K562 (cell line): ENCODE results near the gene CRYGB. TPM values are rescaled to one million over a fixed set of nuclear protein-coding genes. Genes with fewer than 3 reads are reported as not detected.

Source experiments
- ATAC-seq: fragments of 200-7000 bp; cut with Tn5 transposase; 3 replicates; pipeline ENCODE4 v1.9.1; 2020; ENCODE audit warnings: moderate library complexity
- BruUV-seq: library from RNA; stranded (reverse); fragments of 400-500 nt; replicated peaks from 2 replicates; lab custom pipeline; 2021; lab: Mats Ljungman, UMichigan
- CTCF ChIA-PET: fragments of 300-600 bp; formaldehyde crosslinking; extraction: SDS; loops from one replicate; lab custom pipeline; 2021; ENCODE audit warnings: low intra/inter-chr PET ratio; lab: Yijun Ruan, JAX
- POLR2A ChIA-PET: fragments of 300-600, 350-650 bp; sonication (Branson Sonifier 250); formaldehyde crosslinking; extraction: SDS; loops from one replicate; lab custom pipeline; 2021; ENCODE audit warnings: antibody characterized with exemption, inconsistent platforms; lab: Yijun Ruan, JAX
- DNase-seq, 4 experiments: peaks; one replicate each; pipeline versions ENCODE4 v3.0.0 to v3.0.0-alpha.2; 2011 to 2018; ENCODE audit warnings: low spot score in 3 of 4, mixed read lengths in 3 of 4; ENCODE audit errors: extremely low read depth in 1 of 4
- FAIRE-seq: peaks from 2 replicates; lab custom pipeline; 2011; peaks lifted over from hg19 to GRCh38; lab: Jason Lieb, UNC
- H2AFZ ChIP-seq: 2 replicates; pipeline ENCODE4 v1.6.0; 2011; ENCODE audit warnings: low read depth, low read length, control low read depth, inconsistent platforms
- H3K27ac ChIP-seq: fragments of 200-600 bp; 3 replicates; pipeline ENCODE4 v1.8.0; 2011; ENCODE audit warnings: low read depth, mild to moderate bottlenecking, control low read depth, inconsistent platforms, low read length, moderate library complexity, mixed read lengths; ENCODE audit errors: extremely low read depth
- H3K27me3 ChIP-seq, 2 experiments: fragments of 300-600 bp in 1 of 2; 2 replicates in 1 of 2; 3 replicates in 1 of 2; pipeline versions ENCODE4 v1.6.0 to v1.8.0; 2011; ENCODE audit warnings: inconsistent platforms in 2 of 2, low read length in 2 of 2, mild to moderate bottlenecking in 1 of 2, mixed read lengths in 1 of 2, moderate library complexity in 1 of 2; ENCODE audit not compliant: control insufficient read depth in 2 of 2, insufficient read depth in 2 of 2
- H3K36me3 ChIP-seq: fragments of 300-600 bp; 3 replicates; pipeline ENCODE4 v1.8.0; 2011; ENCODE audit warnings: mild to moderate bottlenecking, low read length, inconsistent platforms; ENCODE audit not compliant: control insufficient read depth, insufficient read depth
- H3K4me1 ChIP-seq, 2 experiments: fragments of 200-600 bp in 1 of 2; replicated peaks in 1 of 2; 2 replicates in 1 of 2; 3 replicates in 1 of 2; pipeline versions ENCODE4 v1.5.1 to v1.8.0; 2011; ENCODE audit warnings: inconsistent platforms in 2 of 2, low read length in 2 of 2, mild to moderate bottlenecking in 1 of 2, mixed read lengths in 1 of 2, moderate library complexity in 1 of 2; ENCODE audit not compliant: control insufficient read depth in 2 of 2, insufficient read depth in 2 of 2
- H3K4me2 ChIP-seq: 2 replicates; pipeline ENCODE4 v1.6.1; 2011; ENCODE audit warnings: low read length, control low read depth, inconsistent platforms, mixed read lengths; ENCODE audit not compliant: insufficient read depth
- H3K4me3 ChIP-seq: fragments of 200-600 bp; sonication (generic), shearing (Covaris generic); 2 replicates; pipeline ENCODE4 v1.5.1; 2016; ENCODE audit warnings: control low read depth, inconsistent platforms
- H3K79me2 ChIP-seq: fragments of 200-600 bp; 3 replicates; pipeline ENCODE4 v1.8.0; 2011; ENCODE audit warnings: low read length, inconsistent platforms; ENCODE audit not compliant: control insufficient read depth, insufficient read depth
- H3K9ac ChIP-seq, 2 experiments: 2 replicates each; pipeline versions ENCODE4 v1.6.0 to v1.6.1; 2011; ENCODE audit warnings: low read depth in 2 of 2, low read length in 2 of 2, control low read depth in 1 of 2, inconsistent platforms in 1 of 2, mild to moderate bottlenecking in 1 of 2, mixed read lengths in 1 of 2; ENCODE audit not compliant: insufficient read depth in 1 of 2
- H3K9me1 ChIP-seq: one replicate; pipeline ENCODE4 v1.6.0; 2011; ENCODE audit warnings: inconsistent platforms, mild to moderate bottlenecking, low read length, moderate library complexity; ENCODE audit not compliant: control insufficient read depth, insufficient read depth
- H3K9me3 ChIP-seq: replicated peaks from 2 replicates; pipeline ENCODE4 v1.5.1; 2011; ENCODE audit warnings: low read depth, low read length, inconsistent platforms; ENCODE audit not compliant: control insufficient read depth, insufficient read depth
- H4K20me1 ChIP-seq: replicated peaks from 2 replicates; pipeline ENCODE4 v1.6.1; 2011; ENCODE audit warnings: low read length, inconsistent platforms, mixed read lengths; ENCODE audit not compliant: control insufficient read depth, insufficient read depth
- ARNT ChIP-seq, 2 experiments: fragments of 450-650 bp; IDR thresholded peaks; 2 replicates each; pipeline ENCODE4 v1.6.1; 2016; ENCODE audit warnings: mild to moderate bottlenecking in 1 of 2
- ATF7 ChIP-seq: fragments of 450-650 bp; IDR thresholded peaks from 2 replicates; pipeline ENCODE4 v1.7.1; 2014; ENCODE audit warnings: mild to moderate bottlenecking, moderate library complexity
- CAMTA2 ChIP-seq: fragments of 250-450 bp; sonication (Bioruptor Pico); conservative IDR thresholded peaks from 2 replicates; pipeline ENCODE4 v1.5.1; 2022
- CTBP1 ChIP-seq: fragments of 450-650 bp; IDR thresholded peaks from 2 replicates; pipeline ENCODE4 v1.6.1; 2016; ENCODE audit warnings: borderline replicate concordance
- NFIX ChIP-seq: fragments of 250-450 bp; sonication (Bioruptor Pico); IDR thresholded peaks from 2 replicates; pipeline ENCODE4 v1.4.0; 2020; ENCODE audit warnings: low read depth, mild to moderate bottlenecking, moderate library complexity
- PTBP1 ChIP-seq: fragments of 200-400 bp; formaldehyde crosslinking; IDR thresholded peaks from 2 replicates; pipeline ENCODE4 v1.6.1; 2017; ENCODE audit warnings: low read depth, low read length
- ZNF699 ChIP-seq: fragments of 250-450 bp; sonication (Bioruptor Pico); IDR thresholded peaks from 2 replicates; pipeline ENCODE4 v1.8.0; 2021; ENCODE audit warnings: mild to moderate bottlenecking, moderate library complexity; ENCODE audit not compliant: insufficient replicate concordance
- ZNF707 ChIP-seq: fragments of 250-450 bp; sonication (Bioruptor Pico); conservative IDR thresholded peaks from 2 replicates; pipeline ENCODE4 v1.8.0; 2022; ENCODE audit warnings: inconsistent platforms, mild to moderate bottlenecking, moderate library complexity
- WGBS: fragments of 100-300 bp; shearing (Covaris generic); methylation state at CpG from one replicate; pipeline ENCODE4 v1.1.6; 2016; ENCODE audit warnings: low coverage, mixed read lengths; ENCODE audit not compliant: insufficient coverage; ENCODE audit errors: missing lambda C conversion rate; 5-methylcytosine and 5-hydroxymethylcytosine counted together
- in situ Hi-C: fragments of 300-500 bp; cut with MboI; formaldehyde crosslinking; loops from 4 replicates; pipeline ENCODE4 v1.15.0; 2018; ENCODE audit warnings: inconsistent platforms, mixed read lengths
- intact Hi-C: fragments of 100-400 bp; cut with micrococcal nuclease; formaldehyde crosslinking; loops from 2 replicates; pipeline ENCODE4 v1.14.2; 2022
- polyA plus RNA-seq, 8 experiments: library from polyadenylated mRNA; depleted of rRNA in 4 of 8; stranded (reverse) in 5 of 8; unstranded in 3 of 8; fragments of >200 nt; fragmentation: Nextera tagmentation in 2 of 8; fragmentation: Illumina TruSeq in 1 of 8; extraction: Ambion mirVana in 2 of 8; extraction: Trizol in 1 of 8; gene quantifications; 2 replicates each; pipeline versions ENCODE4 v1.2.1 to v1.2.3, GENCODE V29; 2011 to 2014; ENCODE audit warnings: inconsistent platforms in 1 of 8, missing spikeins in 1 of 8
- total RNA-seq, 7 experiments: library from RNA; depleted of rRNA in 6 of 7; stranded (reverse); fragments of >200 nt in 6 of 7; fragmentation: Illumina TruSeq in 2 of 7; extraction: Trizol in 2 of 7; gene quantifications; 2 replicates each; pipeline versions ENCODE4 v1.2.1 to v1.2.3, GENCODE V29; 2011 to 2021; ENCODE audit warnings: low replicate concordance in 1 of 7
- TF ChIP-seq, protein P1 (sequence below), 2 experiments: fragments of 250-450 bp in 1 of 2; fragments of 450-650 bp in 1 of 2; sonication (Bioruptor Pico) in 1 of 2; IDR thresholded peaks; 2 replicates each; pipeline versions ENCODE4 v1.6.1 to v1.8.0; 2016 to 2021; ENCODE audit warnings: mild to moderate bottlenecking in 2 of 2, moderate library complexity in 2 of 2, missing compliant biosample characterization in 1 of 2, missing genetic modification characterization in 1 of 2

The CRYGB gene
- total and polyA plus RNA-seq, 9 of the 15 experiments (the other 6 are each of a cell fraction or from before 2014, with no cell fraction given): not detected

DNA sequence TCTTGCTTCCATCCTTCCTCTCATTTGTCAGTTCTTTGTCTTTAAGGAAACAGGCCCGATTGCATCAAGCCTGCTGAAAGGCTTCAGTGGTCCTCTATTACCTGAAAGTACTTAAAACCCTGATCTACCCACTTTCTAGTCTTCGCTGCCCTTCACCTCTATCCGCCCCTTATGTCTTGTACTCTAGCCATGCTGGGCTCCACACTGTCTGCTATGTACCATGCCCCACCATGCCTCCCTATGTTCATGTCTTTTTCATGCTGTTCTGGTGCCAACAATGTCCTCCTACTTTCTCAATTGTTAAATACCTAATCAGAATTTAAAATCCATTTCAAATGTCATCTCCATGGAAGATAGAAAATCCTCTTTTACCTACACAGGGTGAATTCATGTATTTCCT, 49.9 kb downstream of the CRYGB start:
- Histone ChIP-seq H3K4me2 (no peak overlapping the region), H3K9ac (no peak overlapping the region), H3K27me3 (0 out of 5 replicates have a peak, but pooled peaks cover 0 to 6% of the 10 kb centered on the region in 2 experiments), H3K9me1 (no peaks in the 10 kb centered on the region), H3K4me1 (no peaks in the 10 kb centered on the region), H4K20me1 (no peaks in the 10 kb centered on the region), H3K9me3 (no peaks in the 10 kb centered on the region), H3K4me3 (no peak overlapping the region), H3K79me2 (no peaks in the 10 kb centered on the region), H3K27ac (no peak overlapping the region), H3K36me3 (no peaks in the 10 kb centered on the region), H2AFZ (no peak overlapping the region)
- DNase-seq (no peak), FAIRE-seq (no peak), ATAC-seq (no peak)
- in situ Hi-C loops (no loop called here), intact Hi-C loops (no loop called here)
- POLR2A ChIA-PET: no interaction called here
- BruUV-seq: no TSS peak
- CTCF ChIA-PET: no interaction called here
- 13% methylated on average over 3 of the region's 3 CpGs for WGBS
- TF ChIP-seq ARNT (IDR thresholded peaks at IDR 0.05) (no peak), CAMTA2 (no peak), ZNF699 (CRISPR knock-in tag) (no peak), ATF7 (no peak)
- TF ChIP-seq, protein P1, sequence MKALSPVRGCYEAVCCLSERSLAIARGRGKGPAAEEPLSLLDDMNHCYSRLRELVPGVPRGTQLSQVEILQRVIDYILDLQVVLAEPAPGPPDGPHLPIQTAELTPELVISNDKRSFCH (CRISPR knock-in tag; IDR thresholded peaks at IDR 0.05): no peak
- TF ChIP-seq, protein P1 (tag; IDR thresholded peaks at IDR 0.05): no peak

DNA sequence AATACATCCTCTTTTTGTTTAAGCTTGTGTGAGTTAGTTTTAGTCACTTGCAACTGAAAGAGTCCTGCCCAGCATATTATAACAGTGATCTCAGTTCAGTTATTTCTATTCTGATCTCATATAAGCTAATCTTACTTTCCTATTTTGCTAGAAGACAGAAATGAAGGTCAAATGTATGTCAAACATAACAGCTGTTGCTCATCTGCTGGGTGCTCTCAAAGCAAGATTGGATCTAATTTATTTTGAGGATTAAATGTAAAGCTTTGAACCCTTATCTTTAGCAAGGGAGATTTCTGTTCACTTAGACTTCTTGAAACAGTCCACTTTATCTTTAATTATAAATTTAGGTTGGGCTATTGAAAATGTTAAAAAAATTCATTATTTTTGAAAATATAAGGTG, 52.8 kb downstream of the CRYGB start:
- Histone ChIP-seq H3K4me1 (no peaks in the 10 kb centered on the region), H3K9ac (no peak overlapping the region), H3K79me2 (no peaks in the 10 kb centered on the region), H3K4me2 (no peak overlapping the region), H4K20me1 (no peaks in the 10 kb centered on the region), H3K9me1 (no peaks in the 10 kb centered on the region), H2AFZ (no peak overlapping the region), H3K36me3 (no peaks in the 10 kb centered on the region), H3K9me3 (no peaks in the 10 kb centered on the region), H3K27me3 (0 out of 5 replicates have a peak, but pooled peaks cover 0 to 6% of the 10 kb centered on the region in 2 experiments), H3K27ac (no peak overlapping the region), H3K4me3 (no peak overlapping the region)
- POLR2A ChIA-PET: no interaction called here
- TF ChIP-seq ZNF707: no peak
- no peak for TF ChIP-seq PTBP1
- TF ChIP-seq NFIX: no peak
- TF ChIP-seq CTBP1: no peak
- DNase-seq (no peak), ATAC-seq (no peak), FAIRE-seq (no peak)
- intact Hi-C loops (no loop called here), in situ Hi-C loops (no loop called here)
- CTCF ChIA-PET: no interaction called here
- no TSS peak for BruUV-seq
